K562 (cell line): ENCODE measurements around the gene SLC19A2. TPM values are rescaled to one million over a fixed set of nuclear protein-coding genes. Genes with fewer than 3 reads are reported as not detected.

Source experiments
- CBFA2T3 ChIP-seq: fragments of 450-650 bp; IDR thresholded peaks from 2 replicates; pipeline ENCODE4 v1.6.1; 2017
- ESRRA ChIP-seq: fragments of 450-650 bp; IDR thresholded peaks from 2 replicates; pipeline ENCODE4 v1.6.1; 2014; ENCODE audit warnings: low read depth, mild to moderate bottlenecking, moderate library complexity, borderline replicate concordance
- RCOR1 ChIP-seq, 2 experiments: IDR thresholded peaks; 2 replicates each; pipeline ENCODE4 v1.6.1; 2012; ENCODE audit warnings: low read depth in 2 of 2, low read length in 2 of 2, borderline replicate concordance in 1 of 2, improper control_type of control experiment in 1 of 2
- RFX5 ChIP-seq: IDR thresholded peaks from 2 replicates; pipeline ENCODE4 v1.6.1; 2011; ENCODE audit warnings: low read depth, mild to moderate bottlenecking, improper control_type of control experiment, low read length
- SPI1 ChIP-seq: IDR thresholded peaks from 2 replicates; pipeline ENCODE4 v1.6.1; 2011; ENCODE audit warnings: low read depth, low read length, control low read depth, borderline replicate concordance
- TEAD4 ChIP-seq, 2 experiments: sonication (generic) in 1 of 2; formaldehyde crosslinking in 1 of 2; IDR thresholded peaks; 2 replicates each; pipeline versions ENCODE4 v1.6.1 to v1.8.0; 2012 to 2022; ENCODE audit warnings: borderline replicate concordance in 1 of 2, inconsistent platforms in 1 of 2, low read length in 1 of 2, mild to moderate bottlenecking in 1 of 2, missing genetic modification reagents in 1 of 2
- polyA plus RNA-seq, 8 experiments: library from polyadenylated mRNA; depleted of rRNA in 4 of 8; stranded (reverse) in 5 of 8; unstranded in 3 of 8; fragments of >200 nt; fragmentation: Nextera tagmentation in 2 of 8; fragmentation: Illumina TruSeq in 1 of 8; extraction: Ambion mirVana in 2 of 8; extraction: Trizol in 1 of 8; gene quantifications; 2 replicates each; pipeline versions ENCODE4 v1.2.1 to v1.2.3, GENCODE V29; 2011 to 2014; ENCODE audit warnings: inconsistent platforms in 1 of 8, missing spikeins in 1 of 8
- total RNA-seq, 7 experiments: library from RNA; depleted of rRNA in 6 of 7; stranded (reverse); fragments of >200 nt in 6 of 7; fragmentation: Illumina TruSeq in 2 of 7; extraction: Trizol in 2 of 7; gene quantifications; 2 replicates each; pipeline versions ENCODE4 v1.2.1 to v1.2.3, GENCODE V29; 2011 to 2021; ENCODE audit warnings: low replicate concordance in 1 of 7
- TF ChIP-seq, protein P1 (sequence below): fragments of 150-350 bp; conservative IDR thresholded peaks from 2 replicates; pipeline ENCODE4 v1.6.1; 2014; ENCODE audit warnings: low read length
- TF ChIP-seq, protein P2 (sequence below): fragments of 250-450 bp; sonication (Bioruptor Pico); IDR thresholded peaks from 2 replicates; pipeline ENCODE4 v1.5.1; 2021; ENCODE audit warnings: mild to moderate bottlenecking
- TF ChIP-seq, protein P3 (sequence below), 2 experiments: fragments of 450-650 bp in 1 of 2; sonication (generic) in 1 of 2; formaldehyde crosslinking in 1 of 2; IDR thresholded peaks in 1 of 2; conservative IDR thresholded peaks in 1 of 2; 2 replicates each; pipeline versions ENCODE4 v1.6.1 to v1.8.1; 2016 to 2023; ENCODE audit warnings: mild to moderate bottlenecking in 2 of 2, moderate library complexity in 2 of 2, inconsistent platforms in 1 of 2, missing genetic modification reagents in 1 of 2

SLC19A2 gene
- total and polyA plus RNA-seq, 9 of the 15 experiments (the other 6 are each of a cell fraction or from before 2014, with no cell fraction given), result 7.4 to 42.8 (median 19.2) TPM

DNA sequence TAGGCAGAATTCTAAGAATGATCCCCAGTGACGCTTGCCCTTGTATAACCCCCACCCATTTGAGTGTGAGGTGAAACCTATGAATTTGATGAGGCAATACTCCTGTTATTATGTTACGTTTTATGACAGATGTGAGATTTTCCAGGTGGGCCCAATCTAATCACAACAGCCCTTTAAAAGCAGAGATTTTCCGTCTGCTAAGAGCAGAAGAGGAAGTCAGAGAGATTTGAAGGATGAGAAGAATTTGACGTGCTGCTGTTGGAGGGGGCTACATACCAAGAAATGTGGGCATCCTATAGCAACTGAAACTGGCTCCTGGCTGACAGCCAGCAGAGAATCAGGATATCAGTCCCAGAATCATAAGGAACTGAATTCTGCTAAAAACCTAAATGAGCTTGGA lies 2.4 kb upstream of the SLC19A2 start (continued):
- TF ChIP-seq, protein P1, sequence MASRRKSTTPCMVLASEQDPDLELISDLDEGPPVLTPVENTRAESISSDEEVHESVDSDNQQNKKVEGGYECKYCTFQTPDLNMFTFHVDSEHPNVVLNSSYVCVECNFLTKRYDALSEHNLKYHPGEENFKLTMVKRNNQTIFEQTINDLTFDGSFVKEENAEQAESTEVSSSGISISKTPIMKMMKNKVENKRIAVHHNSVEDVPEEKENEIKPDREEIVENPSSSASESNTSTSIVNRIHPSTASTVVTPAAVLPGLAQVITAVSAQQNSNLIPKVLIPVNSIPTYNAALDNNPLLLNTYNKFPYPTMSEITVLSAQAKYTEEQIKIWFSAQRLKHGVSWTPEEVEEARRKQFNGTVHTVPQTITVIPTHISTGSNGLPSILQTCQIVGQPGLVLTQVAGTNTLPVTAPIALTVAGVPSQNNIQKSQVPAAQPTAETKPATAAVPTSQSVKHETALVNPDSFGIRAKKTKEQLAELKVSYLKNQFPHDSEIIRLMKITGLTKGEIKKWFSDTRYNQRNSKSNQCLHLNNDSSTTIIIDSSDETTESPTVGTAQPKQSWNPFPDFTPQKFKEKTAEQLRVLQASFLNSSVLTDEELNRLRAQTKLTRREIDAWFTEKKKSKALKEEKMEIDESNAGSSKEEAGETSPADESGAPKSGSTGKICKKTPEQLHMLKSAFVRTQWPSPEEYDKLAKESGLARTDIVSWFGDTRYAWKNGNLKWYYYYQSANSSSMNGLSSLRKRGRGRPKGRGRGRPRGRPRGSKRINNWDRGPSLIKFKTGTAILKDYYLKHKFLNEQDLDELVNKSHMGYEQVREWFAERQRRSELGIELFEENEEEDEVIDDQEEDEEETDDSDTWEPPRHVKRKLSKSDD, result no peak
- TF ChIP-seq SPI1 (peak; percentile 78), CBFA2T3 (peak; percentile 60), ESRRA (no peak), RCOR1 (IDR thresholded peaks at IDR 0.05; ENCODE audit: borderline replicate concordance in 1 of 2, low read depth in 2 of 2, low read length in 2 of 2) (peak; percentile 52 to 77; a peak in 3 of 4 replicates), TEAD4 (IDR thresholded peaks at IDR 0.05; ENCODE audit: low read length) (peak; percentile 50; the same call in 1 of the 2 replicates), TEAD4 (CRISPR knock-in tag; IDR thresholded peaks at IDR 0.05; ENCODE audit: borderline replicate concordance) (no peak), RFX5 (no peak)
- TF ChIP-seq, protein P2, sequence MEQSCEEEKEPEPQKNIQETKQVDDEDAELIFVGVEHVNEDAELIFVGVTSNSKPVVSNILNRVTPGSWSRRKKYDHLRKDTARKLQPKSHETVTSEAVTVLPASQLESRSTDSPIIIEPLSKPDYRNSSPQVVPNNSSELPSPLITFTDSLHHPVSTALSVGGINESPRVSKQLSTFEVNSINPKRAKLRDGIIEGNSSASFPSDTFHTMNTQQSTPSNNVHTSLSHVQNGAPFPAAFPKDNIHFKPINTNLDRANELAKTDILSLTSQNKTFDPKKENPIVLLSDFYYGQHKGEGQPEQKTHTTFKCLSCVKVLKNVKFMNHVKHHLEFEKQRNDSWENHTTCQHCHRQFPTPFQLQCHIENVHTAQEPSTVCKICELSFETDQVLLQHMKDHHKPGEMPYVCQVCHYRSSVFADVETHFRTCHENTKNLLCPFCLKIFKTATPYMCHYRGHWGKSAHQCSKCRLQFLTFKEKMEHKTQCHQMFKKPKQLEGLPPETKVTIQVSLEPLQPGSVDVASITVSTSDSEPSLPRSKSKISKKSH (CRISPR knock-in tag), result no peak
- TF ChIP-seq, protein P3, sequence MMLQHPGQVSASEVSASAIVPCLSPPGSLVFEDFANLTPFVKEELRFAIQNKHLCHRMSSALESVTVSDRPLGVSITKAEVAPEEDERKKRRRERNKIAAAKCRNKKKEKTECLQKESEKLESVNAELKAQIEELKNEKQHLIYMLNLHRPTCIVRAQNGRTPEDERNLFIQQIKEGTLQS (IDR thresholded peaks at IDR 0.05), result 0 out of 2 replicates have a peak, but pooled peaks have one; percentile 48
- TF ChIP-seq, protein P3 (CRISPR knock-in tag; conservative IDR thresholded peaks at IDR 0.05), result no peak
